ENCODE results near the gene INSYN2A. TPM values are rescaled to one million over a fixed set of nuclear protein-coding genes. Genes with fewer than 3 reads are reported as not detected.

Gene INSYN2A
- total and polyA plus RNA-seq, 2 donors: 0.32 to 1.2 TPM

- Histone ChIP-seq H3K9me3 (ENCODE audit: control insufficient read depth in 2 of 2, insufficient read depth in 1 of 2, low read length in 1 of 2) (no peaks in the 10 kb centered on the region), H3K36me3 (ENCODE audit: control insufficient read depth in 2 of 2, insufficient read depth in 2 of 2, low read length in 1 of 2) (no peaks in the 10 kb centered on the region), H3K4me1 (ENCODE audit: control insufficient read depth in 2 of 2, insufficient read depth in 2 of 2, low read length in 2 of 2) (no peaks in the 10 kb centered on the region), H3K27me3 (ENCODE audit: control insufficient read depth in 2 of 2, insufficient read depth in 1 of 2, low read length in 1 of 2) (no peaks in the 10 kb centered on the region), H3K4me3 (ENCODE audit: low read length in 2 of 2) (no peak overlapping the region), H3K27ac (ENCODE audit: low read depth in 1 of 2, low read length in 1 of 2) (no peak overlapping the region)
- DNase-seq (ENCODE audit: low read depth in 6 of 9, low spot score in 9 of 9): no peak
- WGBS: 97% methylated on average over 10 of the region's 10 CpGs
Observed at GRCh38 chr10:127227027-127227426, 30.6 kb upstream of the INSYN2A start.

GRCh38 chr10:127221281-127221680 is 24.9 kb upstream of the INSYN2A start:
- no peaks in the 10 kb centered on the region for H3K4me1 ChIP-seq (ENCODE audit: control insufficient read depth in 2 of 2, insufficient read depth in 2 of 2, low read length in 2 of 2)
- H3K36me3 ChIP-seq (ENCODE audit: control insufficient read depth in 2 of 2, insufficient read depth in 2 of 2, low read length in 1 of 2): no peaks in the 10 kb centered on the region
- no peak overlapping the region for H3K27ac ChIP-seq (ENCODE audit: low read depth in 1 of 2, low read length in 1 of 2)
- no peaks in the 10 kb centered on the region for H3K9me3 ChIP-seq (ENCODE audit: control insufficient read depth in 2 of 2, insufficient read depth in 1 of 2, low read length in 1 of 2)
- H3K4me3 ChIP-seq (ENCODE audit: low read length in 2 of 2): no peak overlapping the region
- no peak for DNase-seq (ENCODE audit: low read depth in 6 of 9, low spot score in 9 of 9)
- no peaks in the 10 kb centered on the region for H3K27me3 ChIP-seq (ENCODE audit: control insufficient read depth in 2 of 2, insufficient read depth in 1 of 2, low read length in 1 of 2)
- WGBS: 92% methylated on average over 3 of the region's 3 CpGs

DNA sequence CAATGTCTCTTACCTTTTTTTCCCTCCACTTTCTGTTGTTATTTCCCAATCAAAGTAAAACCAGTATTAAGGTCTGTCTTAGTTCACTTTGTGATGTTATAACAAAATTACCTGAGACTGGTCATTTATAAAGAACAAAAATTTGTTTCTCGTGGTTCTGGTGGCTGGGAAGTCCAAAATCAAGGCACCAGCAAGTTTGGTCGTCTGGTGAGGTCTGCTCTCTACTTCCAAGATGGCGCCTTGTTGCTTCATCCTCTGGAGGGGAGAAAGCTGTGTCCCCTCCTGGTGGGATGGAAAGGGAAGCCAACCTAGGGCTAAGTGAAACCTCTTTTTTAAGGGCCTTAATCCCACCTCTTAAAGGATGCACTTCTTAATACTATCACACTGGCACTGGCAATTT is 22.3 kb upstream of the INSYN2A start:
- no peak for DNase-seq (ENCODE audit: low read depth in 6 of 9, low spot score in 9 of 9)
- 97% methylated on average over 3 of the region's 3 CpGs for WGBS
- Histone ChIP-seq H3K4me1 (ENCODE audit: control insufficient read depth in 2 of 2, insufficient read depth in 2 of 2, low read length in 2 of 2) (no peaks in the 10 kb centered on the region), H3K27me3 (ENCODE audit: control insufficient read depth in 2 of 2, insufficient read depth in 1 of 2, low read length in 1 of 2) (no peaks in the 10 kb centered on the region), H3K27ac (ENCODE audit: low read depth in 1 of 2, low read length in 1 of 2) (no peak overlapping the region), H3K9me3 (ENCODE audit: control insufficient read depth in 2 of 2, insufficient read depth in 1 of 2, low read length in 1 of 2) (no peaks in the 10 kb centered on the region), H3K36me3 (ENCODE audit: control insufficient read depth in 2 of 2, insufficient read depth in 2 of 2, low read length in 1 of 2) (no peaks in the 10 kb centered on the region), H3K4me3 (ENCODE audit: low read length in 2 of 2) (no peak overlapping the region)

- 57% methylated on average over 3 of the region's 3 CpGs for WGBS
- Histone ChIP-seq H3K4me3 (ENCODE audit: low read length in 2 of 2) (no peak overlapping the region), H3K27ac (ENCODE audit: low read depth in 1 of 2, low read length in 1 of 2) (no peak overlapping the region), H3K9me3 (ENCODE audit: control insufficient read depth in 2 of 2, insufficient read depth in 1 of 2, low read length in 1 of 2) (no peaks in the 10 kb centered on the region), H3K36me3 (ENCODE audit: control insufficient read depth in 2 of 2, insufficient read depth in 2 of 2, low read length in 1 of 2) (no peaks in the 10 kb centered on the region), H3K27me3 (ENCODE audit: control insufficient read depth in 2 of 2, insufficient read depth in 1 of 2, low read length in 1 of 2) (no peaks in the 10 kb centered on the region), H3K4me1 (ENCODE audit: control insufficient read depth in 2 of 2, insufficient read depth in 2 of 2, low read length in 2 of 2) (no peaks in the 10 kb centered on the region)
- no peak for DNase-seq (ENCODE audit: low read depth in 6 of 9, low spot score in 9 of 9)
Observed at GRCh38 chr10:127216786-127217185, 20.4 kb upstream of the INSYN2A start.

DNA sequence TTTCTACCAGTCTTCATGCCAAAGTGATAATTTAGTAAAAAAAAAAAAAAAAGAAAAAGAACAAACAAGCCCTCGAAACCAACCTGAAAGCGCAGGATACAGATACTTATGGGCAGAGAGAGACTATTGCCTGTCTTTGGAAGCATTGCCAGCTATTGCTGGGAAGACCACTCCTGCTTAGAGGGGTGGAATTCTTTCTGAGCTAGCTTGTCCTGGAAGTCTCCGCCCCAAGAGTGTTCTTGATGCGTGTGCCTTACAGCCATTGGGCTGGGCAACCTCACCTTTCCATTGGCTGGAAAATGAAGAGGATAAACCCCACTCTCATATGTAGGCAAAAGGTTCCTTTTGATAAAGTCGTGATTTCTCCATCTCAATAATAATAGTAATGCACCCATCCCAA is 19.9 kb upstream of the INSYN2A start:
- Histone ChIP-seq H3K36me3 (ENCODE audit: control insufficient read depth in 2 of 2, insufficient read depth in 2 of 2, low read length in 1 of 2) (no peaks in the 10 kb centered on the region), H3K27me3 (ENCODE audit: control insufficient read depth in 2 of 2, insufficient read depth in 1 of 2, low read length in 1 of 2) (no peaks in the 10 kb centered on the region), H3K27ac (ENCODE audit: low read depth in 1 of 2, low read length in 1 of 2) (no peak overlapping the region), H3K9me3 (ENCODE audit: control insufficient read depth in 2 of 2, insufficient read depth in 1 of 2, low read length in 1 of 2) (no peaks in the 10 kb centered on the region), H3K4me3 (ENCODE audit: low read length in 2 of 2) (no peak overlapping the region), H3K4me1 (ENCODE audit: control insufficient read depth in 2 of 2, insufficient read depth in 2 of 2, low read length in 2 of 2) (no peaks in the 10 kb centered on the region)
- WGBS: 96% methylated on average over 5 of the region's 5 CpGs
- no peak for DNase-seq (ENCODE audit: low read depth in 6 of 9, low spot score in 9 of 9)

DNA sequence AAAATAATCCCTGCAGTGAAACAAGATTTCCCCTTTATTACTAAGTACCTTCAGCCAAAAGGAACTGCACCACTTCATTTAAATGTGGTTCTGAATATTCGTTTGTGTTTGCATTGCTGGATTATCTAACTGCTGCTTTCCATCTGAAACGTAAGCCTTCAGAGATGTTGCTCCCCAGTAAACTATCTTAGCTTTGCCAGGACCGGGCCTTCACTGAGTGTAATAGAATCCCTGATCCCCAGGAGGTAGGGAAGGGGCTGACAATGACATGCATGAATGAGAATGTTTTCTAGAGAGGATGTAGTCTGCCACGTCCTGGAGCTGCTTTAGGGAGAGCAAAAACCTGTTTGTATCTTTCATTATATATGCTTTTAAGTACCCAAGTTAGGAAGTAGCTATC is 19.5 kb upstream of the INSYN2A start:
- no peak for DNase-seq (ENCODE audit: low read depth in 6 of 9, low spot score in 9 of 9)
- Histone ChIP-seq H3K4me3 (ENCODE audit: low read length in 2 of 2) (no peak overlapping the region), H3K27ac (ENCODE audit: low read depth in 1 of 2, low read length in 1 of 2) (no peak overlapping the region), H3K36me3 (ENCODE audit: control insufficient read depth in 2 of 2, insufficient read depth in 2 of 2, low read length in 1 of 2) (no peaks in the 10 kb centered on the region), H3K9me3 (ENCODE audit: control insufficient read depth in 2 of 2, insufficient read depth in 1 of 2, low read length in 1 of 2) (no peaks in the 10 kb centered on the region), H3K27me3 (ENCODE audit: control insufficient read depth in 2 of 2, insufficient read depth in 1 of 2, low read length in 1 of 2) (no peaks in the 10 kb centered on the region), H3K4me1 (ENCODE audit: control insufficient read depth in 2 of 2, insufficient read depth in 2 of 2, low read length in 2 of 2) (no peaks in the 10 kb centered on the region)
- 87% methylated on average over 4 of the region's 4 CpGs for WGBS

GRCh38 chr10:127210936-127211466 is 14.6 kb upstream of the INSYN2A start:
- no peaks in the 10 kb centered on the region for H3K4me1 ChIP-seq (ENCODE audit: control insufficient read depth in 2 of 2, insufficient read depth in 2 of 2, low read length in 2 of 2)
- WGBS: 95% methylated on average over 7 of the region's 7 CpGs

GRCh38 chr10:127207081-127207480 is 10.7 kb upstream of the INSYN2A start:
- H3K4me1 ChIP-seq (ENCODE audit: control insufficient read depth in 2 of 2, insufficient read depth in 2 of 2, low read length in 2 of 2): no peaks in the 10 kb centered on the region
- H3K9me3 ChIP-seq (ENCODE audit: control insufficient read depth in 2 of 2, insufficient read depth in 1 of 2, low read length in 1 of 2): no peaks in the 10 kb centered on the region
- no peaks in the 10 kb centered on the region for H3K36me3 ChIP-seq (ENCODE audit: control insufficient read depth in 2 of 2, insufficient read depth in 2 of 2, low read length in 1 of 2)
- WGBS: 98% methylated on average over 2 of the region's 2 CpGs
- H3K27ac ChIP-seq (ENCODE audit: low read depth in 1 of 2, low read length in 1 of 2): no peak overlapping the region
- no peak for DNase-seq (ENCODE audit: low read depth in 6 of 9, low spot score in 9 of 9)
- H3K4me3 ChIP-seq (ENCODE audit: low read length in 2 of 2): no peak overlapping the region
- H3K27me3 ChIP-seq (ENCODE audit: control insufficient read depth in 2 of 2, insufficient read depth in 1 of 2, low read length in 1 of 2): peaks cover 0 to 2% of the 10 kb centered on the region in 2 donors

More at GRCh38 chr10:127210936-127211466, 14.6 kb upstream of the INSYN2A start:
- Histone ChIP-seq H3K27ac (ENCODE audit: low read depth in 1 of 2, low read length in 1 of 2) (no peak overlapping the region), H3K4me3 (ENCODE audit: low read length in 2 of 2) (no peak overlapping the region), H3K36me3 (ENCODE audit: control insufficient read depth in 2 of 2, insufficient read depth in 2 of 2, low read length in 1 of 2) (no peaks in the 10 kb centered on the region), H3K27me3 (ENCODE audit: control insufficient read depth in 2 of 2, insufficient read depth in 1 of 2, low read length in 1 of 2) (peaks cover 0 to 2% of the 10 kb centered on the region in 2 donors), H3K9me3 (ENCODE audit: control insufficient read depth in 2 of 2, insufficient read depth in 1 of 2, low read length in 1 of 2) (no peaks in the 10 kb centered on the region)
- DNase-seq (ENCODE audit: low read depth in 6 of 9, low spot score in 9 of 9): no peak

- no peaks in the 10 kb centered on the region for H3K36me3 ChIP-seq (ENCODE audit: control insufficient read depth in 2 of 2, insufficient read depth in 2 of 2, low read length in 1 of 2)
- no peak overlapping the region for H3K27ac ChIP-seq (ENCODE audit: low read depth in 1 of 2, low read length in 1 of 2)
- H3K4me3 ChIP-seq (ENCODE audit: low read length in 2 of 2): no peak overlapping the region
- no peaks in the 10 kb centered on the region for H3K9me3 ChIP-seq (ENCODE audit: control insufficient read depth in 2 of 2, insufficient read depth in 1 of 2, low read length in 1 of 2)
- 94% methylated on average over 7 of the region's 7 CpGs for WGBS
- no peaks in the 10 kb centered on the region for H3K4me1 ChIP-seq (ENCODE audit: control insufficient read depth in 2 of 2, insufficient read depth in 2 of 2, low read length in 2 of 2)
- H3K27me3 ChIP-seq (ENCODE audit: control insufficient read depth in 2 of 2, insufficient read depth in 1 of 2, low read length in 1 of 2): peaks cover 0 to 6% of the 10 kb centered on the region in 2 donors
- no peak for DNase-seq (ENCODE audit: low read depth in 6 of 9, low spot score in 9 of 9)
Observed at GRCh38 chr10:127203067-127203466, 6.7 kb upstream of the INSYN2A start.

DNA sequence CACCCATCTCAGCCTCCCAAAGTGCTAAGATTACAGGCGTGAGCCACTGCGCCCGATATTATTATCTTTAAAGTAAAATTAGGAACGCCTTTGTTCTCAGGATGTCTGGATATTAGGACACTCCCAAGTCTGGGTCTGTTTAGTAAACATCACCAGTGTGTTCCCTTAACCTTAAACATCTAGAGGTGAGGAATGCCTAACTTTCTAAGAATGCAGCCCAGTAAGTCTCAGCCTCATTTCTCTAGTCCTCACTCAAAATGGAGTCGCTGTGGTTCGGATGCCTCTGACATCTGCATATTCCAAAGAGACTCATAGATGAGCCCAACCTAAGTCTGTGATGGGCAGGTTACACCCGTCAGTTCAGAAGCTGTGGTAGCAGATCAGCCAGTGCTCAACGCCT is 4.3 kb upstream of the INSYN2A start:
- Histone ChIP-seq H3K9me3 (ENCODE audit: control insufficient read depth in 2 of 2, insufficient read depth in 1 of 2, low read length in 1 of 2) (no peaks in the 10 kb centered on the region), H3K4me1 (ENCODE audit: control insufficient read depth in 2 of 2, insufficient read depth in 2 of 2, low read length in 2 of 2) (peaks cover 5 to 10% of the 10 kb centered on the region in 2 donors), H3K27ac (ENCODE audit: low read depth in 1 of 2, low read length in 1 of 2) (no peak overlapping the region), H3K4me3 (ENCODE audit: low read length in 2 of 2) (no peak overlapping the region), H3K36me3 (ENCODE audit: control insufficient read depth in 2 of 2, insufficient read depth in 2 of 2, low read length in 1 of 2) (no peaks in the 10 kb centered on the region), H3K27me3 (ENCODE audit: control insufficient read depth in 2 of 2, insufficient read depth in 1 of 2, low read length in 1 of 2) (peaks cover 22 to 28% of the 10 kb centered on the region in 2 donors)
- no peak for DNase-seq (ENCODE audit: low read depth in 6 of 9, low spot score in 9 of 9)
- 98% methylated on average over 8 of the region's 8 CpGs for WGBS

Measured in thymus (tissue), 11 donors.